SW 1271 (cell line): ENCODE results near the gene CABP2.
"Not testable (repeated sequence)": the region's sequence is repeated elsewhere in the genome, so short reads cannot be mapped to it uniquely, and the experiment has no call there.

ENCODE experiments used
- DNase-seq, 2 experiments: peaks; one replicate each; lab custom pipeline; 2025; lab: John Stamatoyannopoulos, UW

Gene CABP2

GRCh38 chr11:67522844-67523555 is at the start of gene CABP2:
Gene CABP2, minus strand, starts transcription at chr11:67523446. Its CDS starts 120 bp downstream, at chr11:67523326.
- DNase-seq = no peak

GRCh38 chr11:67572747-67573419 is 49.6 kb upstream of the CABP2 start:
- DNase-seq = peak in 1 of 2 experiments; percentile 51

- DNase-seq = no peak
These were observed 49.1 kb upstream of the CABP2 start for GRCh38 chr11:67572305-67572704.

- DNase-seq = no peak
These were observed 48.2 kb upstream of the CABP2 start for GRCh38 chr11:67571443-67571842.

- no peak for DNase-seq
These were observed 41.0 kb upstream of the CABP2 start for GRCh38 chr11:67564230-67564629.

GRCh38 chr11:67563705-67564114 is 40.5 kb upstream of the CABP2 start:
- DNase-seq = peak; percentile 40 to 71

GRCh38 chr11:67562963-67563704 is 39.9 kb upstream of the CABP2 start:
- no peak for DNase-seq

GRCh38 chr11:67561971-67562619 is 38.8 kb upstream of the CABP2 start:
- DNase-seq = no peak

DNA sequence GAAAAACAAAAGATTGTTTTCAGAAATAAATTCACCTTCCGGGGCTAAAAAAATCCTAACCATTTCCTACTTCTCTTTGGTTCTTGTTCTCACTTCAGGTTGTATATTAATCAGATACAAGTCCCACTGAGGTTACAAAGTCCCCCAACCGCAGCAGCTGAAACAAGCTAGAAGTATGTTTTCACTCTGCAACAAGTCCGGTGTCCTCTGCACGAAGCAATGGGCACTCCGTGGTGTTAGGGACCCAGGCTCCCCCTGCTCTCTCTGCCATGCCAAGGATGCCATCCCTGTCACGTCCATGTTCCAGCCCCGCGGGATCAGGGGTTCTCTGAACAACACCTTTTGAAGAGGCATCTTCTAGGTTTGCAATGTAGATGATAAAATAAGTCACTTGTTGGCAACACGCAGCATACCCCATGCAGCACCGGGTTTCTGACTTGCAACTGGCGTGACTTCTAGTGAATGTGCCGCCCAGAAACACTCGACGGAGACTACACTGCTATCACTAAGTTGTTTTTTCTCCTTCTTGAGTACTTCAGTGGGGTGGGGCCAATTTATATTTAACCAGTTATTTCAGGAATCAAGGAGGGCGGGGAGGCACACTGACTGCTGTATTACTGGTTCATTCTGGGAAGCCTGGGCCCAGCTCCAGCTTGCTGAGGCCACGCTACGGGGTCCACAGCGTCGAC is 35.0 kb upstream of the CABP2 start:
- no peak for DNase-seq

DNA sequence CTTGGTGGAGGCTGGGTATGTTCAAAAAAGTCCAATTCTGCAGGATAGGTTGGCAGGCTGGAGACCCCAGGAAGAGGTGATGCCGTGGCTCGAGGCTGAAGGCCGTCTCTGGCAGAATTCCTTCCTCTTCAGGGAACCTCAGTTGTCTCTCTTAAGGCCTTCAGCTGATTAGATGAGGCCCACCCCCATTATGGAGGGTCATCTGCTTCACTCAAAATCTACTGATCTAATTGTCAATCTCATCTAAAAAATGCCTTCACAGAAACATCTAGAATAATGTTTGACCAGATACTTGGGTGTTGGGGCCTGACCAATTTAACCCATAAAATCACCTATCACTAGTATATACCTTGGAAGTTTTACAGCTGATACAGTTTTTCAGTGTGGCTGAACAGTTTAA is 33.0 kb upstream of the CABP2 start:
- no peak for DNase-seq

GRCh38 chr11:67551697-67552096 is 28.5 kb upstream of the CABP2 start:
- DNase-seq = not testable (repeated sequence)

GRCh38 chr11:67551127-67551526 is 27.9 kb upstream of the CABP2 start:
- DNase-seq = no peak

DNA sequence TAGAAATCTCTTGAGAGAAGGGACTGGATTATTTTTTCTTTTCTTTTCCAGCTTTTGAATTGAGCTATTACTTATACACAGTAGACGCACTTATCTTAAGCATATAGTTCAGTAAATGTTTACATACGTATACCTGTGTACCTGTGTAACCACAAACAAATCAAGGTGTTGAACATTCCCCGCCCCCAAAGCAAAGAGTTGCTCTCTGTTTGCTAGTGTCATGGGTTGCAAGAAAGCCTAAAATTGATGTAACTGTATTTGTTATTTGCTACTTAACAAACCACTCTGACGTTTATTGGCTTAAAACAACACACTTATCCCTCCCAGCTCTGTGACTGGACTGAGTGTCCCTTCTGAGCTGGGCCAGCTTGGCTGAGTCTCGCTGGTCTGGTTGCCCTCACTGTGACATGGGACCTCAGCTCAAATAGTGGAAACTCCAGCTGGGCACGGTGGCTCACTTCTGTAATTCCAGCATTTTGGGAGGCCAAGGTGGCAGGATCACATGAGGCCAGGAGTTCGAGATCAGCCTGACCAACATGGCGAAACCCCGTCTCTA is 25.4 kb upstream of the CABP2 start:
- DNase-seq = no peak

DNA sequence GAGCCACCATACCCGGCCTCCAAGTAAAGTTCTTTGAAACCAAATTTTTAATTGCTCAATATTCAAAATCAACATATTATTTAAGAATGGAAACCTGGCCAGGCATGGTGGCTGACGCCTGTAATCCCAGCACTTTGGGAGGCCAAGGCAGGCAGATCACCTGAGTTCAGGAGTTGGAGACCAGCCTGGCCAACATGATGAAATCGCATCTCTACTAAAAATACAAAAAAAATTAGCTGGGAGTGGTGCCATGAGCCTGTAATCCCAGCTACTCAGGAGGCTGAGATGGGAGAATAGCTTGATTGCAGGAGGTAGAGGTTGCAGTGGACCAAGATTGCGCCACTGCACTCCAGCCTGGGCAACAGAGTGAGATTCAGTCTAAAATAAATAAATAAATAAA is 24.9 kb upstream of the CABP2 start:
- not testable (repeated sequence) for DNase-seq

DNA sequence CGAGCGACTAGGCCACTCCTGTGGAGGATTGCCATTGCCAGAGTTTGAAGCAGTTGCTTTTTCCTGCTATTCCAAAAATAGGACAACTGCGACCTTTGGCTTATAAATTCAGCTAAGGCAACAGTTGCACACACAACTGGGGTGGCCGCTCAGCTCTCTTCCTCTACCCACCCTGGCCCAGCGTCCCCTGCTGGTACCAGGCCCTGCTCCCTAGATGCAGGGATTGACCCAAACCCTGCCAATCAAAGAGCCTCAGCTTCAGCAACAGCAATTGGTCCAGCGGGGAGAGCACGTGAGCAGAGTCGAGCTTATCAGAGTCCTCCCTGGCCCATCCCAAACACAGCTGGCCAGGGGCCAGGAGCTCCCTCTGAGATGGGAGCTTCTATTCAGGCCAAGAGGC is 22.0 kb upstream of the CABP2 start:
- DNase-seq = no peak

- DNase-seq = no peak
These were observed 21.5 kb upstream of the CABP2 start for GRCh38 chr11:67544616-67545242.

- DNase-seq = no peak
These were observed 20.3 kb upstream of the CABP2 start for GRCh38 chr11:67543585-67543984.

- DNase-seq = no peak
These were observed 19.7 kb upstream of the CABP2 start for GRCh38 chr11:67542971-67543370.

GRCh38 chr11:67542169-67542568 is 18.9 kb upstream of the CABP2 start:
- DNase-seq = no peak

DNA sequence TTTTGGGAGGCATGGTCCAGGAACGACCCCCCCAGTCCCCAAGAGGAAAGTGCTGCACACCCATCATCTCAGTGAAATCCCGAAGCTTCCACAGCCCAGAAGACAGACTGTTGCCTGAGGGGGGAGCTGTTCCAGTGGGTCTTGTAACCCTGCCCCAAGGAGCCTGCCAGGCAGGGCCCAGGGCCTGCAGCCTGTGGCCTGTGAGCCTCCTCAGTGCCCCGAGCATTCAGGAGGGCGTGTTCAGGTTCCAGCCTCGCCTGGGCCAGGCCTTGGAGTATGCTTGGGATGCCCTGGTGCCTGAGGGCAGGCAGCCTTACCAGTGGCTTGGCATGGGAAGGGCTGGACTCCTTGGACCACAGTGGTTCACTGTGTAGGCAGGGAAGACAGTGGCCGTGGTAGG is 18.0 kb upstream of the CABP2 start:
- DNase-seq = no peak

- DNase-seq = no peak
These were observed 16.3 kb upstream of the CABP2 start for GRCh38 chr11:67539550-67539949.
